Fibroblast of peridontal ligament (primary cell): ENCODE data around the gene ASH1L.
A peak's percentile ranks its signal among the peaks of the same experiment; 100 is the strongest.
"Not testable (repeated sequence)": the region's sequence is repeated elsewhere in the genome, so short reads cannot be mapped to it uniquely, and the experiment has no call there.

Experiments used
- DNase-seq: peaks from one replicate; pipeline ENCODE4 v3.0.0-alpha.2; 2010; ENCODE audit errors: extremely low read depth

Gene ASH1L

DNA sequence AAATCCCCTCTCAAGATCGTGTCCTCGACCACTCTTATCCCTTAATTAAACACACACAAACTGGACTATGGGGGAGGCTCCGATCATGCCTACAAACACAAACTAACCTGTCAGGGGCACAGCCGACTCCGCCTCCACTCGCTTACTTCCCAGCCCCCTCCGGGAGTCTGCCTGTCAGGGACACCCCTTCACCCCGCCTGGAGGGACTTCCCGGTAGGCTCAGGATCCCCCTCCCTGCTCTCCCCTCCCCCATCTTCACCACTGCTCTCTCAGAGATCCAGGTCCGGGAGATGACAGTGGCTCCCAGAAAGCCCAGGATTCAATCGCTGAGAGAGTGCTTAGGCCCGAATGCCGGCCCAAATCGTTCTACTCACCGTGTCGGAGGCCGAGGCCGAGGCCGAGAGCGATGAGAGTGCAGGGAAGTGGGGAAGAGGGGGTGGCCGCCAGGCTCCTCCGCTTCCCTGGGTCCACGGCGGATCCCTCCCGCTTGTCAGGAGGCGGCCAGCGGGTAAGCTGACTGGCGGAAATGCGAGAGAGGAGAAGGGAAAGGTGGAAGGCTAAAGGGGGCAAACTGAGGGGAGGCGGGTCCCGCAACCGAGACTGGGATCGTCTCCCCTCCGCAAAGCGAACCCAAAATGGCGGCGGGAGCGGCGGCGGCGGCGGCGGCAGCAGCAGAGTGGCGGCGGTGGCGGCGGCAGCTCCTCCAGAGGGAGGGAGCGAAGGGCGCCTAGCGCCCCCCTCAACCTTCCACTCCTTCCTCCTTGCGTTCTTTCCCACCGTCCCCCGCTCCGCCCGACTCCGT is 623 bp downstream of the ASH1L start:
- DNase-seq, result not testable (repeated sequence)

- DNase-seq, result no peak
Measured at GRCh38 chr1:155555915-155556314, 6.7 kb downstream of the ASH1L start.

GRCh38 chr1:155553349-155553748 is 9.3 kb downstream of the ASH1L start:
- no peak for DNase-seq

DNA sequence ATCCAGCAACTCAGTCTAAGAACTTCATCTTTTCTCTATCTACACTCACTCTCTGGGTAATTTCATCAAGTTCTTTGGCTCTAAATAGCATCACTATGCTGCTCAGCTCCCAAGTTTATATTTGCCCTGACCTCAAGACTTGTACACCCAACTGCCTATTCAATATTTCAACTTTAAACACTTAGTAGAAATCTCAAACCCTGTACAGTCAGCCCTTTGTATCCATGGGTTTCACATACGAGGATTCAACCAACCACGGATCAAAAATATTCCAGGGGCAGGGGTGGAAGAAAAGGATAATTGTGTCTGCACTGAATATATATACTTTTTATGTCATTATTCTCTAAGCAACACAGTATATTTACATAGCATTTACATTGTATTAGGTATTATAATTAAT is 13.9 kb downstream of the ASH1L start:
- no peak for DNase-seq

DNA sequence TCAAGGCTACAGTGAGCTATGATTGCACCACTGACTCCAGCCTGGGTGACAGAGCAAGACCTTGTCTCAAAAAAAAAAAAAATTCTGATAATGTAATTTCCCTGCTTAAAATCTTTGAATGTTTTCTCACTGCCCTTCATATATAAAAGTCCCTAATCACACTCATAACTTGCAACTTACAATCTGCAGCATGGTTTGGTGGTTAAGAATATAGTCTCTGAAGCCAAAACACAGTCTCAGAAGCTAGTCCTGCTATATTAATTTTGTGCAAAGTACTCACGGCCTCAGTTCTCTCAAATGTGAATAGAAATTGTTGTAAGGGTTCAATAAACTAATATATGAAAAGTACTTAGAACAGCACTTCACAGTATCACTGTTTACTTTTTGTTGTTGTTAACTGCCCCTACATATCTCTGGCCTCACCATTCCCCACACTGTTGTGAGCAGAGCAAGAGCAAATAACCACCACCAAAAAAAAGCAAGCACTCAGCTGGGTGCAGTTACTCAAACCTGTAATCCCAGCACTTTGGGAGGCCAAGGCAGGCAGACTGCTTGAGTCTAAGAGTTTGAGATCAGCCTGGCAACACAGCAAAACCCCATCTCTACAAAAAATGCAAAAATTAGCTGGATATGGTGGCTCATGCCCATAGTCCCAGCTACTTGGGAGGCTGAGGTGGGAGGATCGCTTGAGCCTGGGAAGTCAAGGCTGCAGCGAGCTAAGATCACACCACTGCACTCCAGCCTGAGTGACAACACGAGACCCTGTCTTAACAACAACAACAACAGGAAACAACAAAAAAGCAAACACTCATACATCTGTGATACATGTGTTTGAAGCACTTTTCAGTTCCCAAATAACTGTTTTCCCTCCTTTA is 22.4 kb downstream of the ASH1L start:
- no peak for DNase-seq

GRCh38 chr1:155537193-155537592 is 25.4 kb downstream of the ASH1L start:
- DNase-seq, result no peak

GRCh38 chr1:155531624-155532023 is 31.0 kb downstream of the ASH1L start:
- peak; percentile 54 for DNase-seq

DNA sequence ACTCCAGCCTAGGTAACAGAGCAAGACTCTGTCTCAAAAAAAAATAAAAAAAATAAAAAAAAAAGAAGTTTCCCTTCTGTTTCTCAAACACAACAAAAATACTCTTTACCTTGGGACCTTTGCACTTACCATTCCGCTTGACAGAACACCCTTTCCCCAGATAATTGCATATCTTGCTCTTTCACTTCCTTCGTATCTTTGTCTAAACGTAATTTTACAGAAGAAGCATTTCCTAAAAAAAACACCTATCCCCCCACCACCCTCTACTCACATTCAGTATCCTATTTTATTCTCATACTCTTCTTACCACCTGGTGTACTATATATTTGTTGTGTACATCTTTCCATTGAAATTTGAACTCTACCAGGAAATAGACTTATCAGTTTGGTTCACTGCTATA is 32.7 kb downstream of the ASH1L start:
- DNase-seq, result no peak

GRCh38 chr1:155529109-155529508 is 33.5 kb downstream of the ASH1L start:
- no peak for DNase-seq

- no peak for DNase-seq
Measured at GRCh38 chr1:155527677-155528076, 34.9 kb downstream of the ASH1L start.

- DNase-seq, result no peak
Measured at GRCh38 chr1:155526356-155526755, 36.2 kb downstream of the ASH1L start.

- DNase-seq, result no peak
Measured at GRCh38 chr1:155522069-155522468, 40.5 kb downstream of the ASH1L start.

DNA sequence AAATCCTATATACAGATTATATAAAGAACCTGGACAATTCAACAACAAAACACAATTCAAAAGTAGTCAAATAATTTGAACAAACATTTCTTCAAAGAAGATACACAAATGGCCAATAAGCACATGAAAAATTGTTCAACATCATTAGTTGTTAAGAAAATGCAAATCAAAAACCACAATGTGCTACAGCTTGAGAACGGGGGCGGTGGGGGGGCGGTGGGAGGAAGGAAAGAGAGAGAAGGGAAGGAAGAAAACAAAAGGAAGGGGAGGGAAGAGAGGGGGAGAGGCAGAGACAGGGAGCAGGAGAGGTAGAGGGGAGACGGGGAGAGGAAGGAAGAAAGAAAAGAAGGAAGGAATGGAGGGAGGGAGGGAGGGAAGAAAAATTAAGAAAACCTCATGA is 44.1 kb downstream of the ASH1L start:
- no peak for DNase-seq

- DNase-seq, result no peak
Measured at GRCh38 chr1:155514582-155515187, 47.9 kb downstream of the ASH1L start.

DNA sequence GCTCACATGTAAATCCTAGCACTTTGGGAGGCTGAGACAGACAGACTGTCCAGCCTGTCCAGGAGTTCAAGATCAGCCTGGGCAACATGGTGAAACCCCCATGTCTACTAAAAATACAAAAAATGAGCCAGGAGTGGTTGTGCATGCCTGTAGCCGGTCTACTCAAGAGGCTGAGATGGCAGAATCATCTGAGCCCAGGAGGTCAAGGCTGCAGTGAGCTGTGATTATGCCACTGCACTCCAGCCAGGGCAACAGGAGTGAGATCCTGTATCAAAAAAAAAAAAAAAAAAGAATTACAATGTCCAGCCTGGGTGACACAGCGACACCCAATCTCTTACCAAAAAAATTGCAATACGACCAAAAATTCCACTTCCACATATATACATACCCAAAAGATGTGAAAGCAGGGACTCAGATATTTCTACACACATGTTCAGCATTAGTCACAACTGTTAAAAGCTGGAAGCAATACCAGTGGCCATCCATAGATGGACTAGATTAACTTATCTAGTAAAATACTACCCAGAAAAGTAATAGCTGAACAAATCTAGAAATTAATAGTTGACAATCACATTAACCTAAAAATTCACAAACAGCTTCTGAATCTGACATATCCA is 49.2 kb downstream of the ASH1L start:
- DNase-seq, result peak; percentile 87

DNA sequence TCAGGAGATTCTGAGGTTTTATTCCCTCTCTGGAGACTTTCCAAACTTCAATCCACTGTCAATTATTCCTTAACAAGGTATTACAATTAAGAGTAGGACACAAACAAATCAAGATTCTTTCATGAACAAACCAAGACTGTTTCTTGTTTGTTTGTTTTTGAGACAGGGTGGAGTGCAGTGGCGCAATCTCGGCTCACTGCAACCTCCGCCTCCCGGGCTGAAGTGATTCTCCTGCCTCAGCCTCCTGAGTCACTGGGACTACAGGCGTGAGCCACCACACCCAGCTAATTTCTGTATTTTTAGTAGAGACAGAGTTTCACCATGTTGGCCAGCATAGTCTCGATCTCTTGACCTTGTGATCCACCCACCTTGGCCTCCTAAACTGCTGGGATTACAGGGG is 51.2 kb downstream of the ASH1L start:
- DNase-seq, result not testable (repeated sequence)

- DNase-seq, result no peak
Measured at GRCh38 chr1:155509064-155509463, 53.5 kb downstream of the ASH1L start.

GRCh38 chr1:155507945-155508344 is 54.7 kb downstream of the ASH1L start:
- peak; percentile 52 for DNase-seq

DNA sequence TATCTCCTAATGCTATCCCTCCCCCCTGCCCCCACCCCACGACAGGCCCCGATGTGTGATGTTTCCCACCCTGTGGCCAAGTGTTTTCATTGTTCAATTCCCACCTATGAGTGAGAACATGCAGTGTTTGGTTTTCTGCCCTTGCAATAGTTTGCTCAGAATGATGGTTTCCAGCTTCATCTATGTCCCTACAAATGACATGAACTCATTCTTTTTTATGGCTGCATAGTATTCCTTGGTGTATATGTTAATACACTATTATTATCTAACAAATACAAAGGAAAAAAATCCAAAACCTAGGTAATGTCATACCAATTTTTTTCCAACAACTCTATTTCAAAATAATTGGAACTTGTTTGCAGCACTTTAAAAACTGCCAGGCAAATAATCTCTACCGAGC is 56.6 kb downstream of the ASH1L start:
- DNase-seq, result not testable (repeated sequence)

DNA sequence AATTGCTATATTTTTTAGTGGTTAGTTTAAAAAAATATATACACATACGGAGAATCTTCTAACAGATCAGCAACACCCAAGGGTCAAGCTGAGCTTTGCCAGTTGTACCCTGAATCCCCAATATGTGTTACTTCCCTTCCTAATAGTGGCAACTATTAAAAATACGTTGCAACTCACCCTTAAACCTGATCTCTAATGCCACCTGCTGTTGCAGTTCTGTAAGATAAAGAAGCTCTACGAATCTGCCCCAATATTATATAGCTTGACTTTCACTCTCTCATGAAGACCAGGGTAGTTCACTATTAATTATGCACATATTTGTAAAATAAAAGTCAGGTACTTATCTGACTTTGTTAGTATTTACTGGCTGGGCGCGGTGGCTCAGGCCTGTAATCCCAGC is 58.4 kb downstream of the ASH1L start:
- peak; percentile 46 for DNase-seq

DNA sequence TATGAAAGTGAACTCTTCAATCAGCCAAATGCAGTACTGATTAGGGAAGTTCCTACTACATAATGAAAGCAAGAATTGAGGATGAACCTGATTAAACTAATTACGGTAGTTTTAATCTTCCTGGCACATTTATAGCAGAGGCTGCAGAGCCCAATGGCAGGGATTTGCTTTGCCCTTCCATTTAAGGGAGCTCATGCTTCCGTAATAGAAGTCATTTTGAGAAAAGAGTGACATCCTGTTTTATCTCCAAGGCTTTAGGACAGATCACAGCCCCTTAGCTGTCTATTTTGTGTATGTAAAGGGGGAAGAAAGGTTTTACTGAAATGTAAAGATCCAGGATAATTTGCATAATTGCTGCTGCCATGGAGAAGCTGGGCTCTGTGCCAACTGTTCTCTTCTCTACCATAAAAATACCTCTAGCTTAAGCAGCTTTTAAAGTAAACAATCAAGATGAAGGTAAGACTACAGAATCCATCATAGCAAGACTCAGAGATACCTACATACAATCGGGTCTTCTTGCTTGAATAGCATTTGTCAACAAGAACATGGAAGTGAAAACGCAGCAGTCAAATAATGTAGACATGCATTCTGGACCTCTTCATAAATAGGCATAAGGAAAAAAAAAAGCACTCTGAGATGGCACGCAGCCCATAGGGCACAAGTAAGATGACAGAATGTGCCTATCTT is 62.5 kb downstream of the ASH1L start:
- peak; percentile 14 for DNase-seq
